Panc1 (cell line): ENCODE data around the gene MAD1L1. TPM values are rescaled to one million over a fixed set of nuclear protein-coding genes. Genes with fewer than 3 reads are reported as not detected.

Experiments used
- ATAC-seq: fragments of 200-7000 bp; cut with Tn5 transposase; 2 replicates; pipeline ENCODE4 v1.9.1; 2020; ENCODE audit warnings: mild to moderate bottlenecking, moderate library complexity
- BruUV-seq: library from RNA; stranded (reverse); fragments of 400-500 nt; replicated peaks from 2 replicates; lab custom pipeline; 2021; lab: Mats Ljungman, UMichigan
- CTCF ChIA-PET: fragments of 300-600 bp; sonication (Branson Sonifier 250); formaldehyde crosslinking; loops from one replicate; lab custom pipeline; 2022; ENCODE audit warnings: antibody characterized with exemption; lab: Charles Lee
- POLR2A ChIA-PET: fragments of 300-600 bp; sonication (Branson Sonifier 250); formaldehyde crosslinking; loops from one replicate; lab custom pipeline; 2022; ENCODE audit warnings: antibody characterized with exemption; lab: Charles Lee
- DNase-seq: peaks from one replicate; pipeline ENCODE4 v3.0.0-alpha.2; 2010; ENCODE audit warnings: low read depth, low spot score
- H3K27ac ChIP-seq: 2 replicates; pipeline ENCODE4 v1.5.1; 2011; ENCODE audit warnings: mild to moderate bottlenecking, low read length, inconsistent platforms
- H3K27me3 ChIP-seq: fragments of 200-500 bp; sonication (Bioruptor generic); 2 replicates; pipeline ENCODE4 v1.6.0; 2014; ENCODE audit warnings: low read length, inconsistent platforms; ENCODE audit not compliant: control insufficient read depth, insufficient read depth
- H3K36me3 ChIP-seq: fragments of 200-500 bp; sonication (Bioruptor generic); 2 replicates; pipeline ENCODE4 v1.5.1; 2014; ENCODE audit warnings: inconsistent platforms, mild to moderate bottlenecking, low read length, moderate library complexity; ENCODE audit not compliant: control insufficient read depth, insufficient read depth
- H3K4me1 ChIP-seq: 2 replicates; pipeline ENCODE4 v1.5.1; 2011; ENCODE audit warnings: inconsistent platforms, mild to moderate bottlenecking, low read length, moderate library complexity; ENCODE audit not compliant: control insufficient read depth, insufficient read depth
- H3K4me3 ChIP-seq, 2 experiments: 2 replicates each; pipeline ENCODE4 v1.5.1; 2011 to 2012; ENCODE audit warnings: low read depth in 2 of 2, low read length in 2 of 2, mild to moderate bottlenecking in 2 of 2, inconsistent platforms in 1 of 2, moderate library complexity in 1 of 2
- H3K9me3 ChIP-seq: fragments of 200-500 bp; sonication (Bioruptor generic); 2 replicates; pipeline ENCODE4 v1.5.1; 2014; ENCODE audit warnings: low read depth, mild to moderate bottlenecking, inconsistent platforms, low read length, moderate library complexity; ENCODE audit not compliant: control insufficient read depth, insufficient read depth
- CTCF ChIP-seq: fragments of 450-650 bp; IDR thresholded peaks from 2 replicates; pipeline ENCODE4 v1.5.1; 2017; ENCODE audit warnings: mild to moderate bottlenecking
- POLR2AphosphoS5 ChIP-seq: IDR thresholded peaks from 2 replicates; pipeline ENCODE4 v1.6.1; 2012; ENCODE audit warnings: mild to moderate bottlenecking, low read depth, low read length, moderate library complexity
- REST ChIP-seq, 2 experiments: IDR thresholded peaks; 2 replicates each; pipeline ENCODE4 v1.6.1; 2011 to 2012; ENCODE audit warnings: low read depth in 2 of 2, control low read depth in 1 of 2, low read length in 1 of 2, mild to moderate bottlenecking in 1 of 2, moderate library complexity in 1 of 2; ENCODE audit not compliant: insufficient read depth in 1 of 2
- SIN3A ChIP-seq: IDR thresholded peaks from 2 replicates; pipeline ENCODE4 v1.6.1; 2012; ENCODE audit warnings: low read depth, mild to moderate bottlenecking, low read length, moderate library complexity, borderline replicate concordance; ENCODE audit not compliant: insufficient read depth
- TCF7L2 ChIP-seq: IDR thresholded peaks from 2 replicates; pipeline ENCODE4 v1.6.1; 2011; ENCODE audit warnings: mild to moderate bottlenecking, low read depth, low read length, inconsistent platforms
- in situ Hi-C: cut with HindIII; loops from 2 replicates; pipeline ENCODE4 v1.10.0; 2016; ENCODE audit warnings: low sequenced_read_pairs, low pct_unique_long_range_greater_than_20kb
- intact Hi-C: fragments of 100-400 bp; cut with micrococcal nuclease; formaldehyde crosslinking; loops from one replicate; pipeline ENCODE4 v1.10.0; 2022; ENCODE audit not compliant: unreplicated experiment
- total RNA-seq: library from RNA; stranded (reverse); gene quantifications from one replicate; pipeline ENCODE4 v1.2.1, GENCODE V29; 2021; ENCODE audit not compliant: unreplicated experiment

Gene MAD1L1
- total RNA-seq, 1 experiment from 2014 or later, result 70.8 TPM

- Histone ChIP-seq H3K36me3 (no peaks in the 10 kb centered on the region), H3K4me3 (no peak overlapping the region), H3K27ac (no peak overlapping the region), H3K9me3 (no peaks in the 10 kb centered on the region), H3K27me3 (no peaks in the 10 kb centered on the region), H3K4me1 (no peaks in the 10 kb centered on the region)
- ChIA-PET CTCF (no interaction called here), POLR2A (no interaction called here)
- in situ Hi-C loops, result no loop called here
- no TSS peak for BruUV-seq
- no peak for DNase-seq
- no peak for ATAC-seq
- intact Hi-C loops, result no loop called here
- TF ChIP-seq SIN3A, result no peak
- TF ChIP-seq CTCF, result no peak
- TF ChIP-seq POLR2AphosphoS5, result no peak
- no peak for TF ChIP-seq REST (IDR thresholded peaks at IDR 0.05; ENCODE audit: insufficient read depth in 1 of 2, low read depth in 2 of 2, low read length in 1 of 2)
- no peak for TF ChIP-seq TCF7L2
Measured at GRCh38 chr7:2276107-2276506, 43.4 kb upstream of the MAD1L1 start.

GRCh38 chr7:2275101-2275500 lies 42.4 kb upstream of the MAD1L1 start:
- Histone ChIP-seq H3K4me3 (no peak overlapping the region), H3K27me3 (no peaks in the 10 kb centered on the region), H3K4me1 (no peaks in the 10 kb centered on the region), H3K36me3 (no peaks in the 10 kb centered on the region), H3K9me3 (no peaks in the 10 kb centered on the region), H3K27ac (no peak overlapping the region)
- intact Hi-C loops (no loop called here), in situ Hi-C loops (no loop called here)
- ATAC-seq (no peak), DNase-seq (no peak)
- BruUV-seq, result no TSS peak
- TF ChIP-seq TCF7L2, result no peak
- no peak for TF ChIP-seq POLR2AphosphoS5
- TF ChIP-seq SIN3A, result no peak
- POLR2A ChIA-PET, result no interaction called here
- CTCF ChIA-PET, result no interaction called here

GRCh38 chr7:2274666-2275065 lies 41.9 kb upstream of the MAD1L1 start:
- ChIA-PET CTCF (no interaction called here), POLR2A (no interaction called here)
- no peak overlapping the region for H3K27ac ChIP-seq
- ATAC-seq (no peak), DNase-seq (no peak)
- H3K4me1 ChIP-seq, result peaks cover 3% of the 10 kb centered on the region
- no peaks in the 10 kb centered on the region for H3K36me3 ChIP-seq
- in situ Hi-C loops, result no loop called here
- H3K27me3 ChIP-seq, result no peaks in the 10 kb centered on the region
- H3K4me3 ChIP-seq, result no peak overlapping the region
- no TSS peak for BruUV-seq
- H3K9me3 ChIP-seq, result no peaks in the 10 kb centered on the region
- TF ChIP-seq SIN3A (no peak), POLR2AphosphoS5 (no peak), REST (IDR thresholded peaks at IDR 0.05; ENCODE audit: insufficient read depth in 1 of 2, low read depth in 2 of 2, low read length in 1 of 2) (no peak), TCF7L2 (no peak), CTCF (no peak)
- intact Hi-C loops, result no loop called here
